ENCODE data around the gene MRPL21. TPM values are rescaled to one million over a fixed set of nuclear protein-coding genes. Genes with fewer than 3 reads are reported as not detected.

Gene MRPL21
- total and polyA plus RNA-seq, 2 experiments from 2014 or later = 62.4 to 232 TPM

DNA sequence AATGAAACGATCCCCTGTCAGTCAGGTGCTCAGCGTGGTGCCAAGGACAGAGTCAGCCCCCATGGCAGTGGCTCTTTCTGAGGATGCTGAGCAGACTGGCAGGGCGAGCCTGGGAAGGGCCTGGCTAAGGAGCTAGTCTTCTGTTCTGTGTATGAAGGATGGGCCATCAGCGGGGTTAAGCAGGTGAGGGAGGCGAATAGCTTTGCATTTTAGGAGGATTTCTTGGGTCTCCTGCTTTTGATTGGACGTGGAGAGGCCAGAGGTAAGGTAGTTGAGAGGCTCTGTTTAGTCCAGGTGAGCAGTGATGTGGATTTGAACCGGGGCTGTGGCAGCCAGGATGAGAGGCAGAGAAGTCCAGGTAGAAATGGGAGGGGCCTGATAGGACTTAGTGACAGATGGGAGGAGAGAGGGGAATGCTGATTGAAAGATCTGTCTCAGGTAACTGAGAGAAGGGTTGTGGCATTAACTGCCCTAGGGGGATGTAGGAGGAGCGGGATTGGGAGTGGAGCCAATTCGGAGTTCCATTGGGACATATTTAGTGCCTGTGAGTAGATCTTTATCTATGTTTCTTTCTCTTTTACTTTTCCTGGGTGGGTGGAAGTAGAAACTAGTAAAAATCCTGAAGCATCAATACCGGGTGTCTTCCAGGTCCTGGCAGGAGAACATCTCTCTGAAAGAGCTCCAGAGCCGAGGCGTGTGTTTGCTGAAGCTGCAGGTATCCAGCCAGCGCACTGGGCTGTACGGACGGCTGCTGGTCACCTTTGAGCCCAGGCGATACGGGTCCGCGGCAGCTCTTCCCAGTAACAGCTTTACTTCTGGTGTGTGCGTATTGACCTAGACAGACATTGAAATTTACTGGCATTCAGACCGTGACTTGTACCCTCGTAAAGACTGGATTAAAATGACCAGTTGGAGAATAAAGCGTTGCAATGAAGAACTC, 2.1 kb upstream of the MRPL21 start:
- no peak overlapping the region for H3K4me3 ChIP-seq
- peaks cover 8% of the 10 kb centered on the region for H3K27me3 Mint-ChIP-seq (ENCODE audit: insufficient read depth, low read depth, poor library complexity)

More for the DNA sequence above, 2.1 kb upstream of the MRPL21 start:
- H3K4me3 Mint-ChIP-seq = peak overlapping the region; percentile 97
- peaks cover 27% of the 10 kb centered on the region for H3K36me3 Mint-ChIP-seq (ENCODE audit: low read depth)
- peaks cover 14% of the 10 kb centered on the region for H3K4me1 ChIP-seq (ENCODE audit: insufficient read depth)
- H3K36me3 ChIP-seq (ENCODE audit: insufficient read depth) = peaks cover 9% of the 10 kb centered on the region; the same call in 1 of the 2 replicates
- H3K27ac Mint-ChIP-seq = no peak overlapping the region
- H3K4me2 ChIP-seq = peak overlapping the region; percentile 85
- ATAC-seq = no peak
- peak; percentile 7 for DNase-seq (ENCODE audit: low spot score)
- H3F3A ChIP-seq (replicated peaks; ENCODE audit: low read depth) = 0 out of 2 replicates have a peak, but pooled peaks cover 3% of the 10 kb centered on the region
- H4K20me1 ChIP-seq (replicated peaks; ENCODE audit: insufficient read depth) = peaks cover 7% of the 10 kb centered on the region; the same call in 1 of the 2 replicates
- TF ChIP-seq JUNB (IDR thresholded peaks at IDR 0.05; ENCODE audit: unreplicated experiment) = no peak
- no peak for TF ChIP-seq EZH2phosphoT487 (IDR thresholded peaks at IDR 0.05; ENCODE audit: unreplicated experiment)
- TF ChIP-seq, protein P1, sequence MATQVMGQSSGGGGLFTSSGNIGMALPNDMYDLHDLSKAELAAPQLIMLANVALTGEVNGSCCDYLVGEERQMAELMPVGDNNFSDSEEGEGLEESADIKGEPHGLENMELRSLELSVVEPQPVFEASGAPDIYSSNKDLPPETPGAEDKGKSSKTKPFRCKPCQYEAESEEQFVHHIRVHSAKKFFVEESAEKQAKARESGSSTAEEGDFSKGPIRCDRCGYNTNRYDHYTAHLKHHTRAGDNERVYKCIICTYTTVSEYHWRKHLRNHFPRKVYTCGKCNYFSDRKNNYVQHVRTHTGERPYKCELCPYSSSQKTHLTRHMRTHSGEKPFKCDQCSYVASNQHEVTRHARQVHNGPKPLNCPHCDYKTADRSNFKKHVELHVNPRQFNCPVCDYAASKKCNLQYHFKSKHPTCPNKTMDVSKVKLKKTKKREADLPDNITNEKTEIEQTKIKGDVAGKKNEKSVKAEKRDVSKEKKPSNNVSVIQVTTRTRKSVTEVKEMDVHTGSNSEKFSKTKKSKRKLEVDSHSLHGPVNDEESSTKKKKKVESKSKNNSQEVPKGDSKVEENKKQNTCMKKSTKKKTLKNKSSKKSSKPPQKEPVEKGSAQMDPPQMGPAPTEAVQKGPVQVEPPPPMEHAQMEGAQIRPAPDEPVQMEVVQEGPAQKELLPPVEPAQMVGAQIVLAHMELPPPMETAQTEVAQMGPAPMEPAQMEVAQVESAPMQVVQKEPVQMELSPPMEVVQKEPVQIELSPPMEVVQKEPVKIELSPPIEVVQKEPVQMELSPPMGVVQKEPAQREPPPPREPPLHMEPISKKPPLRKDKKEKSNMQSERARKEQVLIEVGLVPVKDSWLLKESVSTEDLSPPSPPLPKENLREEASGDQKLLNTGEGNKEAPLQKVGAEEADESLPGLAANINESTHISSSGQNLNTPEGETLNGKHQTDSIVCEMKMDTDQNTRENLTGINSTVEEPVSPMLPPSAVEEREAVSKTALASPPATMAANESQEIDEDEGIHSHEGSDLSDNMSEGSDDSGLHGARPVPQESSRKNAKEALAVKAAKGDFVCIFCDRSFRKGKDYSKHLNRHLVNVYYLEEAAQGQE (IDR thresholded peaks at IDR 0.05; ENCODE audit: unreplicated experiment) = no peak
- TF ChIP-seq POLR2AphosphoS5 (IDR thresholded peaks at IDR 0.05; ENCODE audit: low read depth) = no peak
- TF ChIP-seq NANOG (IDR thresholded peaks at IDR 0.05; ENCODE audit: borderline replicate concordance) = no peak
- no peak for TF ChIP-seq CREB1 (CRISPR knock-in tag; IDR thresholded peaks at IDR 0.05; ENCODE audit: low read depth)
- TF ChIP-seq ZNF331 (CRISPR knock-in tag; IDR thresholded peaks at IDR 0.05; ENCODE audit: low read depth) = no peak
- TF ChIP-seq, protein P2, sequence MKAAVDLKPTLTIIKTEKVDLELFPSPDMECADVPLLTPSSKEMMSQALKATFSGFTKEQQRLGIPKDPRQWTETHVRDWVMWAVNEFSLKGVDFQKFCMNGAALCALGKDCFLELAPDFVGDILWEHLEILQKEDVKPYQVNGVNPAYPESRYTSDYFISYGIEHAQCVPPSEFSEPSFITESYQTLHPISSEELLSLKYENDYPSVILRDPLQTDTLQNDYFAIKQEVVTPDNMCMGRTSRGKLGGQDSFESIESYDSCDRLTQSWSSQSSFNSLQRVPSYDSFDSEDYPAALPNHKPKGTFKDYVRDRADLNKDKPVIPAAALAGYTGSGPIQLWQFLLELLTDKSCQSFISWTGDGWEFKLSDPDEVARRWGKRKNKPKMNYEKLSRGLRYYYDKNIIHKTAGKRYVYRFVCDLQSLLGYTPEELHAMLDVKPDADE (IDR thresholded peaks at IDR 0.05) = no peak
- no peak for TF ChIP-seq EZH2 (IDR thresholded peaks at IDR 0.05; ENCODE audit: low read depth, unreplicated experiment)
- TF ChIP-seq ZNF114 (CRISPR knock-in tag; IDR thresholded peaks at IDR 0.05) = no peak
- no peak for TF ChIP-seq ZNF462 (CRISPR knock-in tag; IDR thresholded peaks at IDR 0.05)
- TF ChIP-seq STAT1 (IDR thresholded peaks at IDR 0.05; ENCODE audit: unreplicated experiment) = no peak
- TF ChIP-seq CTCF (conservative IDR thresholded peaks at IDR 0.05; ENCODE audit: low read depth in 2 of 2) = no peak
- no peaks in the 10 kb centered on the region for H3K9me3 Mint-ChIP-seq
- H3K27me3 ChIP-seq (ENCODE audit: insufficient read depth) = no peaks in the 10 kb centered on the region
- H3K79me2 ChIP-seq (replicated peaks; ENCODE audit: insufficient read depth) = peaks cover 55% of the 10 kb centered on the region
- H2AFZ ChIP-seq = no peak overlapping the region
- no peak overlapping the region for H3K27ac ChIP-seq (ENCODE audit: low read depth)
- H3K9me2 ChIP-seq (ENCODE audit: insufficient read depth) = no peaks in the 10 kb centered on the region
- peaks cover 29% of the 10 kb centered on the region for H3K4me1 Mint-ChIP-seq

All from GM23338 (cell line).